WTC11 (cell line): ENCODE data around the gene ZNF385A.

ENCODE experiments used
- ARID4B ChIP-seq: sonication (generic); formaldehyde crosslinking; IDR thresholded peaks from 2 replicates; pipeline ENCODE4 v1.8.0; 2023; ENCODE audit warnings: missing genetic modification reagents, mild to moderate bottlenecking, borderline replicate concordance
- CTCF ChIP-seq: fragments of 200-600 bp; IDR thresholded peaks from 2 replicates; pipeline ENCODE4 v1.8.0; 2022; ENCODE audit warnings: antibody characterized with exemption
- ETV6 ChIP-seq: sonication (generic); formaldehyde crosslinking; IDR thresholded peaks from 2 replicates; pipeline ENCODE4 v1.8.1; 2022; ENCODE audit warnings: mild to moderate bottlenecking, missing genetic modification reagents
- GTF2I ChIP-seq: fragments of 250-450 bp; sonication (Bioruptor Pico); conservative IDR thresholded peaks from 2 replicates; pipeline ENCODE4 v1.4.0; 2021; ENCODE audit warnings: mild to moderate bottlenecking
- USF1 ChIP-seq: sonication (generic); formaldehyde crosslinking; IDR thresholded peaks from 2 replicates; pipeline ENCODE4 v1.8.0; 2022; ENCODE audit warnings: mild to moderate bottlenecking, missing genetic modification reagents
- ZBTB21 ChIP-seq: sonication (generic); formaldehyde crosslinking; IDR thresholded peaks from 2 replicates; pipeline ENCODE4 v1.8.1; 2023; ENCODE audit warnings: mild to moderate bottlenecking, missing genetic modification reagents, borderline replicate concordance

- TF ChIP-seq ETV6 (CRISPR knock-in tag) = no peak
- no peak for TF ChIP-seq CTCF
- TF ChIP-seq ZBTB21 (CRISPR knock-in tag) = no peak
- no peak for TF ChIP-seq ARID4B (CRISPR knock-in tag)
- TF ChIP-seq USF1 (CRISPR knock-in tag) = no peak
- TF ChIP-seq GTF2I (CRISPR knock-in tag) = no peak
These were observed 55.8 kb downstream of the ZNF385A start for GRCh38 chr12:54328595-54329337.
